DND-41 (cell line): ENCODE data around the gene GSTT2B.
"Not testable (repeated sequence)": the region's sequence is repeated elsewhere in the genome, so short reads cannot be mapped to it uniquely, and the experiment has no call there.

Experiments used
- ATAC-seq: fragments of 200-7000 bp; cut with Tn5 transposase; 3 replicates; pipeline ENCODE4 v1.9.1; 2021; ENCODE audit warnings: low read depth; ENCODE audit not compliant: insufficient read depth
- DNase-seq: peaks from one replicate; pipeline ENCODE4 v3.0.0-alpha.2; 2020
- H2AFZ ChIP-seq: 2 replicates; pipeline ENCODE4 v1.6.0; 2012; ENCODE audit warnings: low read depth, low read length
- H3K27ac ChIP-seq: 2 replicates; pipeline ENCODE4 v1.5.1; 2012; ENCODE audit warnings: low read length, inconsistent platforms
- H3K27me3 ChIP-seq: fragments of 200-600 bp; sonication (generic); 2 replicates; pipeline ENCODE4 v1.6.0; 2012; ENCODE audit warnings: low read length, mild to moderate bottlenecking, inconsistent platforms; ENCODE audit not compliant: insufficient read depth, poor library complexity
- H3K36me3 ChIP-seq: 2 replicates; pipeline ENCODE4 v1.5.1; 2012; ENCODE audit warnings: low read length, inconsistent platforms; ENCODE audit not compliant: insufficient read depth
- H3K4me1 ChIP-seq: 2 replicates; pipeline ENCODE4 v1.5.1; 2012; ENCODE audit warnings: mild to moderate bottlenecking, low read length; ENCODE audit not compliant: insufficient read depth
- H3K4me2 ChIP-seq: 2 replicates; pipeline ENCODE4 v1.6.0; 2012; ENCODE audit warnings: mild to moderate bottlenecking, moderate library complexity, low read length, inconsistent platforms; ENCODE audit not compliant: insufficient read depth
- H3K4me3 ChIP-seq, 2 experiments: fragments of 200-600 bp in 1 of 2; shearing (Covaris generic) in 1 of 2; 2 replicates each; pipeline ENCODE4 v1.5.1; 2012 to 2016; ENCODE audit warnings: inconsistent platforms in 2 of 2, low read length in 2 of 2, mild to moderate bottlenecking in 2 of 2, low read depth in 1 of 2, moderate library complexity in 1 of 2
- H3K79me2 ChIP-seq: 2 replicates; pipeline ENCODE4 v1.6.0; 2012; ENCODE audit warnings: low read length, inconsistent platforms; ENCODE audit not compliant: insufficient read depth
- H3K9ac ChIP-seq: 2 replicates; pipeline ENCODE4 v1.6.0; 2012; ENCODE audit warnings: low read depth, mild to moderate bottlenecking, inconsistent platforms, low read length, moderate library complexity
- H3K9me3 ChIP-seq: 2 replicates; pipeline ENCODE4 v1.5.1; 2012; ENCODE audit warnings: low read length, moderate library complexity, mild to moderate bottlenecking, inconsistent platforms; ENCODE audit not compliant: insufficient read depth, severe bottlenecking
- H4K20me1 ChIP-seq: 2 replicates; pipeline ENCODE4 v1.6.0; 2012; ENCODE audit warnings: low read length; ENCODE audit not compliant: insufficient read depth
- CTCF ChIP-seq: IDR thresholded peaks from 2 replicates; pipeline ENCODE4 v1.5.1; 2012; ENCODE audit warnings: borderline replicate concordance, low read length, moderate library complexity, mild to moderate bottlenecking; ENCODE audit not compliant: poor library complexity, severe bottlenecking; ENCODE audit errors: extremely low read depth
- EZH2 ChIP-seq: IDR thresholded peaks from 3 replicates; pipeline ENCODE4 v1.6.1; 2012; ENCODE audit warnings: borderline replicate concordance, low read depth, mild to moderate bottlenecking, moderate library complexity, low read length, inconsistent platforms; ENCODE audit not compliant: severe bottlenecking

GSTT2B gene

GRCh38 chr22:23926561-23926960 lies 34.4 kb downstream of the GSTT2B start:
- no peaks in the 10 kb centered on the region for H3K4me1 ChIP-seq
- H3K4me2 ChIP-seq: no peak overlapping the region
- H2AFZ ChIP-seq: no peak overlapping the region
- no peaks in the 10 kb centered on the region for H3K27me3 ChIP-seq
- H3K9me3 ChIP-seq: peaks cover 15% of the 10 kb centered on the region
- no peaks in the 10 kb centered on the region for H4K20me1 ChIP-seq
- TF ChIP-seq CTCF: no peak
- TF ChIP-seq EZH2: no peak
- no peak overlapping the region for H3K27ac ChIP-seq
- ATAC-seq (no peak), DNase-seq (no peak)
- H3K9ac ChIP-seq: no peak overlapping the region
- no peak overlapping the region for H3K4me3 ChIP-seq
- no peaks in the 10 kb centered on the region for H3K79me2 ChIP-seq
- H3K36me3 ChIP-seq: peaks cover 31% of the 10 kb centered on the region

GRCh38 chr22:23925020-23925606 lies 35.9 kb downstream of the GSTT2B start:
- peaks cover 11% of the 10 kb centered on the region for H3K9me3 ChIP-seq
- H3K4me2 ChIP-seq: no peak overlapping the region
- H3K9ac ChIP-seq: no peak overlapping the region
- no peak for TF ChIP-seq CTCF
- TF ChIP-seq EZH2: no peak
- no peaks in the 10 kb centered on the region for H4K20me1 ChIP-seq
- H2AFZ ChIP-seq: no peak overlapping the region
- H3K36me3 ChIP-seq: peaks cover 31% of the 10 kb centered on the region
- H3K27me3 ChIP-seq: no peaks in the 10 kb centered on the region
- H3K79me2 ChIP-seq: no peaks in the 10 kb centered on the region
- no peak overlapping the region for H3K27ac ChIP-seq
- no peak for DNase-seq
- H3K4me3 ChIP-seq: no peak overlapping the region
- H3K4me1 ChIP-seq: no peaks in the 10 kb centered on the region
- ATAC-seq: no peak

- Histone ChIP-seq H4K20me1 (no peaks in the 10 kb centered on the region), H3K4me2 (no peak overlapping the region), H3K4me1 (no peaks in the 10 kb centered on the region), H3K27ac (no peak overlapping the region), H3K27me3 (no peaks in the 10 kb centered on the region), H3K4me3 (no peak overlapping the region), H3K9me3 (peaks cover 11% of the 10 kb centered on the region), H2AFZ (no peak overlapping the region), H3K9ac (no peak overlapping the region), H3K79me2 (no peaks in the 10 kb centered on the region), H3K36me3 (peaks cover 28% of the 10 kb centered on the region)
- ATAC-seq (no peak), DNase-seq (no peak)
- TF ChIP-seq EZH2 (no peak), CTCF (no peak)
These were observed 38.1 kb downstream of the GSTT2B start for GRCh38 chr22:23922921-23923320.

- not testable (repeated sequence) for H3K4me1 ChIP-seq, ATAC-seq, H3K4me2 ChIP-seq
These were observed 39.3 kb downstream of the GSTT2B start for GRCh38 chr22:23921586-23922201.

GRCh38 chr22:23920267-23920611 lies 40.8 kb downstream of the GSTT2B start:
- not testable (repeated sequence) for H2AFZ ChIP-seq, H3K27ac ChIP-seq, H3K4me2 ChIP-seq, DNase-seq, ATAC-seq, H3K79me2 ChIP-seq, H4K20me1 ChIP-seq, H3K9me3 ChIP-seq, H3K4me1 ChIP-seq, H3K27me3 ChIP-seq, H3K4me3 ChIP-seq, H3K9ac ChIP-seq
- H3K36me3 ChIP-seq: peaks cover 13% of the 10 kb centered on the region

More at GRCh38 chr22:23921586-23922201, 39.3 kb downstream of the GSTT2B start:
- not testable (repeated sequence) for H2AFZ ChIP-seq, H3K4me3 ChIP-seq, DNase-seq, H3K27ac ChIP-seq, H3K9ac ChIP-seq, H3K79me2 ChIP-seq, H4K20me1 ChIP-seq, H3K27me3 ChIP-seq
- peaks cover 11% of the 10 kb centered on the region for H3K9me3 ChIP-seq
- H3K36me3 ChIP-seq: peaks cover 26% of the 10 kb centered on the region
